ENCODE results near the gene IFFO2.
A peak's percentile ranks its signal among the peaks of the same experiment; 100 is the strongest.

The IFFO2 gene

DNA sequence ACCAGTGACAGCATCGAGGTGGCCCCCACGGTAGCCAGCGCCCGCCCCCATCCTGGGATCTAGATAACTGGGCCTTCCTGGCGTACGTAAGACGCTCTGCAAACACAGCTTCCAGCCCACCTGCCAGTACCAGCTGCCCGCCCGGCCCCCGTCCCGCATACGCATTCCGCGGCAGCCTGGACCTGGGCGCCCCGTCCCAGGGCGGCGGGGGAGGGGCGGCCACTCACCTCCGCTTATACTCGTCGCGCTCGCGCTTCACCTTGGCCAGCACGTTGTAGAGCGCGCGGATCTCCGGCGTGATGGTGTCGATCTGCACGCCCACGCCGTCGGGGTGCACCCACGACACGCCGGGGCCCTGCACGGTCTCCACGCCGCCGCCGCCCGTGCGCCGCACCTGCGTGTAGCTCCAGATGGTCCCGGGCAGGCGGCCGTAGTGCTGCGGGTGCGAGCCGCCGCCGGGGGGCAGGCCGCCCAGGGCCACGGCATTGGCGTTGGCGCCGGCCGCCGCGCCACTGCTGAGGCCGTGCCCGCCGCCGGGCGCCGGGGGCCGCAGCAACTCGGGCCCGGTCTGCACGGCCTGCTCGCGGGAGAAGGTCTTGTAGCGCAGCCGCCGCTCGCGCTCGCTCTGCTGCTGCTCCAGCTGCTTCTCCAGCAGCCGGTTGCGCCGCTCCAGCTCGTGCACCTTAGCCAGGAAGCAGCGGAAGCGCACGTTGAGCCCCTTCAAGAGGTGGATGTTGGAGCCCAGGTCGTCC lies 859 bp downstream of the IFFO2 start:
- Histone ChIP-seq H3K9ac (ENCODE audit: low read depth, low read length, poor library complexity, severe bottlenecking) (peak overlapping the region; percentile 65), H3K4me3 (ENCODE audit: low read length, poor library complexity, severe bottlenecking) (peak overlapping the region; percentile 79), H3K79me2 (ENCODE audit: insufficient read depth, low read length) (peaks cover 51% of the 10 kb centered on the region), H3K9me3 (ENCODE audit: insufficient read depth, low read depth, low read length) (no peaks in the 10 kb centered on the region), H3K36me3 (ENCODE audit: insufficient read depth, low read length) (no peaks in the 10 kb centered on the region), H3K27me3 (ENCODE audit: insufficient read depth, low read length, poor library complexity, severe bottlenecking) (no peaks in the 10 kb centered on the region), H3K4me2 (ENCODE audit: low read depth, low read length, poor library complexity, severe bottlenecking) (peak overlapping the region; percentile 81), H3K4me1 (ENCODE audit: insufficient read depth, low read length, poor library complexity, severe bottlenecking) (peaks cover 64% of the 10 kb centered on the region), H3F3A (ENCODE audit: low read depth) (no peaks in the 10 kb centered on the region), H4K20me1 (ENCODE audit: insufficient read depth, low read length, poor library complexity, severe bottlenecking) (peaks cover 39% of the 10 kb centered on the region), H3K9me2 (replicated peaks; ENCODE audit: low read depth, low read length) (no peaks in the 10 kb centered on the region), H2AFZ (ENCODE audit: low read length) (peak overlapping the region; percentile 30; the same call in 1 of the 2 replicates)
- TF ChIP-seq EZH2phosphoT487 (IDR thresholded peaks at IDR 0.05; ENCODE audit: borderline replicate concordance) = no peak
- TF ChIP-seq, protein P1, sequence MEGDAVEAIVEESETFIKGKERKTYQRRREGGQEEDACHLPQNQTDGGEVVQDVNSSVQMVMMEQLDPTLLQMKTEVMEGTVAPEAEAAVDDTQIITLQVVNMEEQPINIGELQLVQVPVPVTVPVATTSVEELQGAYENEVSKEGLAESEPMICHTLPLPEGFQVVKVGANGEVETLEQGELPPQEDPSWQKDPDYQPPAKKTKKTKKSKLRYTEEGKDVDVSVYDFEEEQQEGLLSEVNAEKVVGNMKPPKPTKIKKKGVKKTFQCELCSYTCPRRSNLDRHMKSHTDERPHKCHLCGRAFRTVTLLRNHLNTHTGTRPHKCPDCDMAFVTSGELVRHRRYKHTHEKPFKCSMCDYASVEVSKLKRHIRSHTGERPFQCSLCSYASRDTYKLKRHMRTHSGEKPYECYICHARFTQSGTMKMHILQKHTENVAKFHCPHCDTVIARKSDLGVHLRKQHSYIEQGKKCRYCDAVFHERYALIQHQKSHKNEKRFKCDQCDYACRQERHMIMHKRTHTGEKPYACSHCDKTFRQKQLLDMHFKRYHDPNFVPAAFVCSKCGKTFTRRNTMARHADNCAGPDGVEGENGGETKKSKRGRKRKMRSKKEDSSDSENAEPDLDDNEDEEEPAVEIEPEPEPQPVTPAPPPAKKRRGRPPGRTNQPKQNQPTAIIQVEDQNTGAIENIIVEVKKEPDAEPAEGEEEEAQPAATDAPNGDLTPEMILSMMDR (conservative IDR thresholded peaks at IDR 0.05; ENCODE audit: low read length) = no peak

DNA sequence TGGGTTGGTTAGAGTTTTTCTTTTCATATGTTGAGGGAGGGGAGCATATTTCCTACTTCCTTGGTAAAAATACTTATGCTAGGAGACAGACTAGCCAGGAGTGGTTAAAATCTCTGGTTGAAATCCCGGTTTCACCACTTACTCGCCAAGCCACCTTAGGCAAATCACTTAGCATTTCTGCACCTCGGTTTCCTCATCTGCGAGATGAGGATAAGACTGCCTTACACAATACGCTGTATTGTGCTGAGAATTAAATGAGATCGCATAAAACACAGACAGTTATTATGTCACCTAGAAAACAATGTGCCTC lies 1.4 kb downstream of the IFFO2 start:
- Histone ChIP-seq H3K9me2 (replicated peaks; ENCODE audit: low read depth, low read length) (no peaks in the 10 kb centered on the region), H3K4me1 (ENCODE audit: insufficient read depth, low read length, poor library complexity, severe bottlenecking) (peaks cover 70% of the 10 kb centered on the region), H3K79me2 (ENCODE audit: insufficient read depth, low read length) (peaks cover 56% of the 10 kb centered on the region), H3K4me2 (ENCODE audit: low read depth, low read length, poor library complexity, severe bottlenecking) (peak overlapping the region; percentile 81), H4K20me1 (ENCODE audit: insufficient read depth, low read length, poor library complexity, severe bottlenecking) (peaks cover 39% of the 10 kb centered on the region), H3F3A (ENCODE audit: low read depth) (no peaks in the 10 kb centered on the region), H3K36me3 (ENCODE audit: insufficient read depth, low read length) (no peaks in the 10 kb centered on the region), H3K9me3 (ENCODE audit: insufficient read depth, low read depth, low read length) (no peaks in the 10 kb centered on the region), H3K4me3 (ENCODE audit: low read length, poor library complexity, severe bottlenecking) (peak overlapping the region; percentile 79), H2AFZ (ENCODE audit: low read length) (no peak overlapping the region), H3K27me3 (ENCODE audit: insufficient read depth, low read length, poor library complexity, severe bottlenecking) (no peaks in the 10 kb centered on the region), H3K9ac (ENCODE audit: low read depth, low read length, poor library complexity, severe bottlenecking) (peak overlapping the region; percentile 65)
- TF ChIP-seq, protein P1 (conservative IDR thresholded peaks at IDR 0.05; ENCODE audit: low read length) = no peak
- TF ChIP-seq EZH2phosphoT487 (IDR thresholded peaks at IDR 0.05; ENCODE audit: borderline replicate concordance) = no peak

DNA sequence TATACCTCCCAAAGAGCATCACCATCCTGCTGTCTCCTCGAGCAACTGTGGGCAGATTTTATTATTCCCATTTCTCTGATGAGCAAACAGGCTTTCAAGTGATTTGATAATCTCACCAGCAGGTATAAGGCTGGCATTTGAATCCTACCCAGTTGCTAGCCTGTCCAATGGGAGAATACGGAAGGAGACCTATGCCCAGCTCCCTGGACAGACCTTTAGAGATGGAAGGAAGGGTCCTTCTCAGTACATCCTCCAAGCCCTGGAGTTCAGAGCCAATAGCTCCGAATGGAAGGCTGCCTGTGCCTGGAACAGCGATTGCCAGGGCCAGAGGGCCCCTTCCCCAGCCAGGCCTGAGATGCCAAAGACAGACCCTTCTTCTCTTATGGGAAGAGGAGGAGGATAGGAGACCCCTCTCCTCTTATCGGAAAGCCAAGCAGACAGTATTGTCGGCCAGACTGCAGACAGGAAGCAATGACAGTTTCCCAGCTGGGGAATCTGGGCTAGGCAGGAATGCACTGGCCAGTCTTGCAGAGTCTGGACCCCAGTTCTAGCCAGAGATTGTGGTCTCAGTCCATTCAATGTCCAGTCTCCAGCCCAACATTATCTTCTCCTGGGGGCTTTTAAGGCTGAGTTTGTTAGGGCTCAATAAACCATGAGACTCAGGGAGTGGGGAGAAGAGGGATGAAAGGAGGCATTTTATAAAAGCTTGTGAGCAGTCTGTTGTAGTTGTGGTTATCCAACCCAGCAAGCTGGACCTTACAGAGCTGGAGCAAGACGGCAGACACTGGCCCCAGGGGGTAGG lies 2.0 kb downstream of the IFFO2 start:
- H3K9ac ChIP-seq (ENCODE audit: low read depth, low read length, poor library complexity, severe bottlenecking) = peak overlapping the region; percentile 65
- H3K36me3 ChIP-seq (ENCODE audit: insufficient read depth, low read length) = no peaks in the 10 kb centered on the region
- no peaks in the 10 kb centered on the region for H3K9me3 ChIP-seq (ENCODE audit: insufficient read depth, low read depth, low read length)
- H3K9me2 ChIP-seq (replicated peaks; ENCODE audit: low read depth, low read length) = no peaks in the 10 kb centered on the region
- no peaks in the 10 kb centered on the region for H3K27me3 ChIP-seq (ENCODE audit: insufficient read depth, low read length, poor library complexity, severe bottlenecking)
- TF ChIP-seq, protein P1 (conservative IDR thresholded peaks at IDR 0.05; ENCODE audit: low read length) = no peak
- H3K4me1 ChIP-seq (ENCODE audit: insufficient read depth, low read length, poor library complexity, severe bottlenecking) = peaks cover 76% of the 10 kb centered on the region
- H3K4me2 ChIP-seq (ENCODE audit: low read depth, low read length, poor library complexity, severe bottlenecking) = peak overlapping the region; percentile 81
- peak overlapping the region; percentile 79 for H3K4me3 ChIP-seq (ENCODE audit: low read length, poor library complexity, severe bottlenecking)
- H4K20me1 ChIP-seq (ENCODE audit: insufficient read depth, low read length, poor library complexity, severe bottlenecking) = peaks cover 39% of the 10 kb centered on the region
- no peak overlapping the region for H2AFZ ChIP-seq (ENCODE audit: low read length)
- no peaks in the 10 kb centered on the region for H3F3A ChIP-seq (ENCODE audit: low read depth)
- H3K79me2 ChIP-seq (ENCODE audit: insufficient read depth, low read length) = peaks cover 62% of the 10 kb centered on the region

Data from Loucy (cell line).